H1 (cell line): ENCODE measurements around the gene SYCE3. TPM values are rescaled to one million over a fixed set of nuclear protein-coding genes. Genes with fewer than 3 reads are reported as not detected.

ENCODE experiments used
- CTCF ChIA-PET: fragments of 300-600 bp; sonication (Branson Sonifier 250); formaldehyde crosslinking; loops from one replicate; lab custom pipeline; 2021; ENCODE audit not compliant: partially characterized antibody; lab: Charles Lee
- POLR2A ChIA-PET: fragments of 300-600 bp; sonication (Branson Sonifier 250); formaldehyde crosslinking; loops from one replicate; lab custom pipeline; 2021; ENCODE audit warnings: inconsistent platforms; ENCODE audit not compliant: partially characterized antibody; lab: Charles Lee
- DNase-seq, 2 experiments: peaks; one replicate each; pipeline versions ENCODE4 v3.0.0 to v3.0.0-alpha.2; 2010 to 2022; ENCODE audit warnings: low spot score in 2 of 2, low read depth in 1 of 2, mixed read lengths in 1 of 2
- FAIRE-seq: peaks from 2 replicates; lab custom pipeline; 2011; peaks lifted over from hg19 to GRCh38; lab: Jason Lieb, UNC
- H2AFZ ChIP-seq: 2 replicates; pipeline ENCODE4 v1.8.1; 2012; ENCODE audit warnings: low read length, inconsistent platforms
- H2AK5ac ChIP-seq: 2 replicates; pipeline ENCODE4 v1.6.1; 2013; ENCODE audit warnings: low read depth, low read length
- H2BK120ac ChIP-seq: replicated peaks from 2 replicates; pipeline ENCODE3; 2013; ENCODE audit warnings: low read depth, low read length, inconsistent platforms
- H2BK12ac ChIP-seq: 2 replicates; pipeline ENCODE4 v1.6.1; 2013; ENCODE audit warnings: low read depth, low read length
- H2BK15ac ChIP-seq: 2 replicates; pipeline ENCODE4 v1.6.1; 2013; ENCODE audit warnings: low read length
- H2BK20ac ChIP-seq: 2 replicates; pipeline ENCODE4 v1.6.1; 2013; ENCODE audit warnings: low read length
- H2BK5ac ChIP-seq: 2 replicates; pipeline ENCODE4 v1.6.1; 2013; ENCODE audit warnings: low read depth, low read length
- H3K14ac ChIP-seq: 2 replicates; pipeline ENCODE4 v1.6.1; 2013; ENCODE audit warnings: inconsistent platforms; ENCODE audit not compliant: insufficient read length
- H3K18ac ChIP-seq: 2 replicates; pipeline ENCODE4 v1.6.1; 2013; ENCODE audit warnings: low read length; ENCODE audit errors: extremely low read depth
- H3K23ac ChIP-seq: 2 replicates; pipeline ENCODE4 v1.6.1; 2013; ENCODE audit warnings: inconsistent platforms; ENCODE audit not compliant: insufficient read length
- H3K23me2 ChIP-seq: 2 replicates; pipeline ENCODE4 v1.6.1; 2013; ENCODE audit warnings: low read depth, low read length
- H3K27ac ChIP-seq: 2 replicates; pipeline ENCODE4 v1.6.1; 2011; ENCODE audit warnings: low read depth, low read length, inconsistent platforms
- H3K27me3 ChIP-seq, 4 experiments: replicated peaks in 1 of 4; 1 replicate in 1 of 4; 2 replicates in 3 of 4; pipeline versions ENCODE4 v1.6.1 to v1.8.1; 2011 to 2013; ENCODE audit warnings: low read length in 3 of 4, mild to moderate bottlenecking in 3 of 4, inconsistent platforms in 2 of 4, mixed read lengths in 2 of 4, moderate library complexity in 1 of 4; ENCODE audit not compliant: control insufficient read depth in 3 of 4, insufficient read depth in 3 of 4; ENCODE audit errors: extremely low read depth in 1 of 4
- H3K36me3 ChIP-seq, 4 experiments: 2 replicates each; pipeline versions ENCODE4 v1.6.1 to v1.8.1; 2011 to 2013; ENCODE audit warnings: mild to moderate bottlenecking in 4 of 4, low read length in 3 of 4, moderate library complexity in 2 of 4, control low read depth in 1 of 4, inconsistent platforms in 1 of 4; ENCODE audit not compliant: insufficient read depth in 4 of 4, control insufficient read depth in 2 of 4
- H3K4ac ChIP-seq: replicated peaks from 2 replicates; pipeline ENCODE3; 2013; ENCODE audit warnings: low read length, low read depth, mixed read lengths, inconsistent platforms; ENCODE audit not compliant: insufficient read length
- H3K4me1 ChIP-seq, 4 experiments: replicated peaks in 1 of 4; 1 replicate in 1 of 4; 2 replicates in 3 of 4; pipeline versions ENCODE4 v1.6.1 to v1.8.1; 2011 to 2013; ENCODE audit warnings: low read length in 3 of 4, inconsistent platforms in 2 of 4, mixed read lengths in 1 of 4; ENCODE audit not compliant: insufficient read depth in 4 of 4, control insufficient read depth in 3 of 4
- H3K4me2 ChIP-seq, 2 experiments: 2 replicates each; pipeline versions ENCODE4 v1.6.1 to v1.8.1; 2011 to 2013; ENCODE audit warnings: low read depth in 2 of 2, low read length in 2 of 2, control low read depth in 1 of 2, inconsistent platforms in 1 of 2, mild to moderate bottlenecking in 1 of 2; ENCODE audit not compliant: insufficient read depth in 1 of 2
- H3K4me3 ChIP-seq, 4 experiments: fragments of 200-600, 300-600 bp in 1 of 4; sonication (generic), shearing (Covaris generic), sonication (Bioruptor Twin) in 1 of 4; 2 replicates each; pipeline versions ENCODE4 v1.5.1 to v1.8.1; 2011 to 2016; ENCODE audit warnings: low read length in 4 of 4, low read depth in 3 of 4, control low read depth in 2 of 4, inconsistent platforms in 2 of 4, mild to moderate bottlenecking in 2 of 4, mixed read lengths in 1 of 4, moderate library complexity in 1 of 4; ENCODE audit not compliant: insufficient read depth in 2 of 4; ENCODE audit errors: extremely low read depth in 1 of 4
- H3K56ac ChIP-seq: replicated peaks from 2 replicates; pipeline ENCODE3; 2013; ENCODE audit warnings: low read depth, mild to moderate bottlenecking, mixed read lengths, low read length, inconsistent platforms; ENCODE audit not compliant: insufficient read length
- H3K79me1 ChIP-seq: 2 replicates; pipeline ENCODE4 v1.6.1; 2013; ENCODE audit warnings: low read depth, low read length, control low read depth
- H3K79me2 ChIP-seq, 2 experiments: 2 replicates each; pipeline versions ENCODE4 v1.6.1 to v1.8.1; 2012 to 2013; ENCODE audit warnings: low read length in 2 of 2, mild to moderate bottlenecking in 2 of 2, inconsistent platforms in 1 of 2; ENCODE audit not compliant: insufficient read depth in 2 of 2, control insufficient read depth in 1 of 2
- H3K9ac ChIP-seq, 4 experiments: replicated peaks in 1 of 4; 1 replicate in 1 of 4; 2 replicates in 3 of 4; pipeline versions ENCODE4 v1.6.1 to v1.8.1; 2011 to 2013; ENCODE audit warnings: low read depth in 3 of 4, low read length in 3 of 4, control low read depth in 2 of 4, mild to moderate bottlenecking in 2 of 4, moderate library complexity in 2 of 4, inconsistent platforms in 1 of 4; ENCODE audit errors: extremely low read depth in 1 of 4
- H3K9me3 ChIP-seq, 2 experiments: 2 replicates each; pipeline versions ENCODE4 v1.6.1 to v1.8.1; 2012 to 2013; ENCODE audit warnings: mild to moderate bottlenecking in 2 of 2, moderate library complexity in 2 of 2, control low read depth in 1 of 2, inconsistent platforms in 1 of 2, low read depth in 1 of 2, low read length in 1 of 2, mixed read lengths in 1 of 2; ENCODE audit not compliant: insufficient read depth in 2 of 2
- H4K20me1 ChIP-seq, 2 experiments: replicated peaks in 1 of 2; 2 replicates each; pipeline versions ENCODE3 to v1.8.1; 2011 to 2013; ENCODE audit warnings: inconsistent platforms in 2 of 2, low read length in 2 of 2, mild to moderate bottlenecking in 1 of 2; ENCODE audit not compliant: insufficient read depth in 2 of 2, control insufficient read depth in 1 of 2
- H4K5ac ChIP-seq: 2 replicates; pipeline ENCODE4 v1.6.1; 2013; ENCODE audit warnings: low read length, low read depth, mixed read lengths, inconsistent platforms; ENCODE audit not compliant: insufficient read length
- H4K8ac ChIP-seq: 2 replicates; pipeline ENCODE4 v1.8.0; 2013; ENCODE audit warnings: mild to moderate bottlenecking, moderate library complexity, low read length, inconsistent platforms; ENCODE audit not compliant: insufficient read depth; ENCODE audit errors: extremely low read depth
- H4K91ac ChIP-seq: replicated peaks from 2 replicates; pipeline ENCODE3; 2013; ENCODE audit warnings: low read length, mixed read lengths, inconsistent platforms; ENCODE audit not compliant: insufficient read length
- BACH1 ChIP-seq: IDR thresholded peaks from 2 replicates; pipeline ENCODE4 v1.6.1; 2012; ENCODE audit warnings: low read length, improper control_type of control experiment
- CBX8 ChIP-seq: fragments of 300-800, 300-1000 bp; sonication (generic); IDR thresholded peaks from 2 replicates; pipeline ENCODE4 v1.7.1; 2016; ENCODE audit warnings: low read depth, low read length, borderline replicate concordance
- EZH2 ChIP-seq: fragments of 200-600 bp; sonication (generic); IDR thresholded peaks from 2 replicates; pipeline ENCODE4 v1.7.1; 2012; ENCODE audit warnings: low read depth, mild to moderate bottlenecking, moderate library complexity, low read length, inconsistent platforms; ENCODE audit not compliant: severe bottlenecking
- JUN ChIP-seq: IDR thresholded peaks from 2 replicates; pipeline ENCODE4 v1.6.1; 2011; ENCODE audit warnings: low read depth, mild to moderate bottlenecking, improper control_type of control experiment, low read length
- WGBS, 2 experiments: shearing (Covaris generic) in 1 of 2; methylation state at CpG; one replicate each; pipeline versions ENCODE4 v1.1.6 to v1.1.7; 2013 to 2015; ENCODE audit warnings: low lambda C conversion rate in 2 of 2, mixed read lengths in 2 of 2, inconsistent platforms in 1 of 2, low coverage in 1 of 2, missing lambda C conversion rate in 1 of 2; ENCODE audit not compliant: insufficient replicate concordance in 2 of 2, insufficient coverage in 1 of 2, insufficient read length in 1 of 2; ENCODE audit errors: extremely low coverage in 1 of 2, missing lambda C conversion rate in 1 of 2; 5-methylcytosine and 5-hydroxymethylcytosine counted together
- polyA plus RNA-seq, 7 experiments: library from polyadenylated mRNA; depleted of rRNA in 3 of 7; stranded (reverse) in 5 of 7; unstranded in 2 of 7; fragments of >200 nt in 5 of 7; fragments of 200-250 nt in 2 of 7; gene quantifications; 1 replicate in 5 of 7; 2 replicates in 1 of 7; 4 replicates in 1 of 7; pipeline versions ENCODE4 v1.2.1 to v1.2.3, GENCODE V29; 2011 to 2013; ENCODE audit warnings: missing spikeins in 2 of 7, mixed read lengths in 2 of 7
- total RNA-seq: library from RNA; stranded (reverse); fragmentation: NEBNext Ultra II Directional; extraction: Animal tissue kit (Norgen Biotek cat#: 25700); gene quantifications from 2 replicates; pipeline ENCODE4 v1.2.1, GENCODE V29; 2021
- TF ChIP-seq, protein P1 (sequence below): IDR thresholded peaks from 2 replicates; pipeline ENCODE4 v1.6.1; 2012; ENCODE audit warnings: inconsistent platforms

The SYCE3 gene
- total and polyA plus RNA-seq, 2 of the 8 experiments (the other 6 are each of a cell fraction or from before 2014, with no cell fraction given) = 1.9 TPM; not detected in 1

DNA sequence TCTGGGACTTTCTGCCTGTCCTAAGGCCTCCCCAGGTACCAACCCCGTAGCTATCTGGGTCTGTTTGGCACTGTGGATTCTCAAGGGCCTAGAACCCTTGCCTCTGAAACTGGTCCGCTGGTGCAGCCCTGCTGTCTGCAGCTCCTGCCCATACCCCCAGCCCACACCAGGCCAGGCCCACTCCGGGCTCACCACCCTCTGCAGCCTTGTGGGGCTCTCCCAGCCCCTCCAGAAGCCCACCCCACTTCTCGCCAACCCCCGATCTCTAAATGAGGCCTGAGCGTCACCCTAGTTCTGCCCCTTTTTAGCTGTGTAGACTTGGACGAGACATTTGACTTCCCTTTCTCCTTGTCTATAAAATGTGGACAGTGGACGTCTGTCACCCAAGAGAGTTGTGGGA lies 12.3 kb downstream of the SYCE3 start:
- Histone ChIP-seq H3K14ac (no peak overlapping the region), H3K36me3 (no peaks in the 10 kb centered on the region), H4K5ac (no peak overlapping the region), H2AK5ac (no peak overlapping the region), H3K18ac (no peak overlapping the region), H4K91ac (no peak overlapping the region), H3K27me3 (peaks cover 0 to 3% (median under 1%) of the 10 kb centered on the region in 4 experiments; a peak in 3 of 7 replicates), H2BK20ac (no peak overlapping the region), H3K9me3 (no peaks in the 10 kb centered on the region), H4K8ac (no peak overlapping the region), H4K20me1 (no peaks in the 10 kb centered on the region), H3K56ac (no peak overlapping the region), H3K79me2 (no peaks in the 10 kb centered on the region), H3K4me2 (no peak overlapping the region), H3K4me3 (no peak overlapping the region), H2BK15ac (no peak overlapping the region), H2AFZ (no peak overlapping the region), H3K79me1 (no peaks in the 10 kb centered on the region), H3K4me1 (peaks cover 0 to 5% (median 1%) of the 10 kb centered on the region in 4 experiments; a peak in 2 of 7 replicates), H3K23ac (no peak overlapping the region), H3K9ac (0 out of 7 replicates have a peak overlapping the region, but pooled peaks of 1 of the 4 experiments have one; percentile 32), H3K27ac (no peak overlapping the region), H2BK120ac (no peak overlapping the region), H3K4ac (no peak overlapping the region), H3K23me2 (no peaks in the 10 kb centered on the region), H2BK12ac (no peak overlapping the region), H2BK5ac (no peak overlapping the region)
- DNase-seq (no peak), FAIRE-seq (no peak)
- 86% methylated on average over 8 of the region's 8 CpGs; no CpG with 5 or more reads in 1 of the 2 experiments for WGBS, 2 experiments
- CTCF ChIA-PET = interaction anchor here (0.9 to 2.2 kb wide), 6 partner anchors 13 to 150 kb away, joined by 3 to 12 read pairs (median 3); partner anchors contain the start of gene SYCE3
- POLR2A ChIA-PET = interaction anchor here (1.0 to 1.2 kb wide), 2 partner anchors 25 to 37 kb away, joined by 3 to 4 read pairs; partner anchors contain the start of gene SCO2
- TF ChIP-seq, protein P1, sequence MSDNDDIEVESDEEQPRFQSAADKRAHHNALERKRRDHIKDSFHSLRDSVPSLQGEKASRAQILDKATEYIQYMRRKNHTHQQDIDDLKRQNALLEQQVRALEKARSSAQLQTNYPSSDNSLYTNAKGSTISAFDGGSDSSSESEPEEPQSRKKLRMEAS = no peak
- TF ChIP-seq JUN = no peak
- no peak for TF ChIP-seq BACH1
- no peak for TF ChIP-seq CBX8
- TF ChIP-seq EZH2 = no peak
